OCI-LY7 (cell line): ENCODE measurements around the gene MRPL47. TPM values are rescaled to one million over a fixed set of nuclear protein-coding genes. Genes with fewer than 3 reads are reported as not detected.

Source experiments
- BruUV-seq: library from RNA; stranded (reverse); fragments of 400-500 nt; replicated peaks from 2 replicates; lab custom pipeline; 2021; lab: Mats Ljungman, UMichigan
- CTCF ChIA-PET: fragments of 300-600 bp; sonication (Branson Sonifier 250); formaldehyde crosslinking; loops from one replicate; lab custom pipeline; 2022; ENCODE audit warnings: antibody characterized with exemption; ENCODE audit not compliant: unreplicated experiment; lab: Charles Lee
- POLR2A ChIA-PET: fragments of 300-600 bp; sonication (Branson Sonifier 250); formaldehyde crosslinking; loops from one replicate; lab custom pipeline; 2022; ENCODE audit warnings: antibody characterized with exemption; lab: Charles Lee
- DNase-seq: peaks from one replicate; pipeline ENCODE4 v3.0.0-alpha.2; 2015; ENCODE audit warnings: low spot score
- H2AFZ ChIP-seq: fragments of 200-600 bp; sonication (generic), shearing (Covaris generic); 2 replicates; pipeline ENCODE4 v1.6.1; 2014; ENCODE audit warnings: mild to moderate bottlenecking, antibody characterized with exemption, low read length, moderate library complexity
- H3K27ac ChIP-seq: fragments of 200-600 bp; sonication (generic); 2 replicates; pipeline ENCODE4 v1.5.1; 2014; ENCODE audit warnings: mixed run types, low read depth, mild to moderate bottlenecking, moderate library complexity, low read length, inconsistent platforms; ENCODE audit not compliant: poor library complexity, severe bottlenecking
- H3K36me3 ChIP-seq: fragments of 200-600 bp; sonication (generic); 2 replicates; pipeline ENCODE4 v1.6.1; 2014; ENCODE audit warnings: mild to moderate bottlenecking, antibody characterized with exemption, low read length, moderate library complexity, mixed read lengths; ENCODE audit not compliant: insufficient read depth
- H3K4me1 ChIP-seq: fragments of 200-600 bp; sonication (generic); 2 replicates; pipeline ENCODE4 v1.5.1; 2014; ENCODE audit warnings: mild to moderate bottlenecking, low read length; ENCODE audit not compliant: insufficient read depth, poor library complexity, severe bottlenecking
- H3K4me2 ChIP-seq: fragments of 200-600 bp; sonication (generic); 2 replicates; pipeline ENCODE4 v1.6.1; 2014; ENCODE audit warnings: mild to moderate bottlenecking, low read length
- H3K4me3 ChIP-seq: fragments of 200-600 bp; sonication (generic); 2 replicates; pipeline ENCODE4 v1.5.1; 2014; ENCODE audit warnings: mild to moderate bottlenecking, low read depth, low read length; ENCODE audit not compliant: poor library complexity, severe bottlenecking
- H3K79me2 ChIP-seq: fragments of 200-600 bp; sonication (generic); 2 replicates; pipeline ENCODE4 v1.6.1; 2016; ENCODE audit warnings: low read depth, mild to moderate bottlenecking, low read length, moderate library complexity, mixed read lengths; ENCODE audit not compliant: insufficient read depth
- H3K9me2 ChIP-seq: fragments of 200-600 bp; sonication (generic); 2 replicates; pipeline ENCODE4 v1.6.1; 2016; ENCODE audit warnings: mild to moderate bottlenecking, low read length, mixed read lengths; ENCODE audit not compliant: insufficient read depth
- H3K9me3 ChIP-seq: fragments of 200-600 bp; sonication (generic); 2 replicates; pipeline ENCODE4 v1.6.1; 2014; ENCODE audit warnings: mild to moderate bottlenecking, mixed run types, low read length, mixed read lengths
- H4K20me1 ChIP-seq: fragments of 200-600 bp; sonication (generic); 2 replicates; pipeline ENCODE4 v1.6.1; 2014; ENCODE audit warnings: mild to moderate bottlenecking, antibody characterized with exemption, low read length, moderate library complexity, mixed read lengths; ENCODE audit not compliant: insufficient read depth
- CTCF ChIP-seq: fragments of 200-600 bp; sonication (generic); conservative IDR thresholded peaks from 2 replicates; pipeline ENCODE4 v1.5.1; 2014; ENCODE audit warnings: mild to moderate bottlenecking, antibody characterized with exemption, low read length, moderate library complexity, mixed read lengths
- EZH2phosphoT487 ChIP-seq: fragments of 200-600 bp; sonication (generic); IDR thresholded peaks from 2 replicates; pipeline ENCODE4 v1.6.1; 2018; ENCODE audit warnings: low read depth, borderline replicate concordance, mild to moderate bottlenecking, mixed run types, antibody characterized with exemption, low read length, moderate library complexity, mixed read lengths
- intact Hi-C: fragments of 100-400 bp; cut with micrococcal nuclease; formaldehyde crosslinking; loops from one replicate; pipeline ENCODE4 v1.10.0; 2022; ENCODE audit not compliant: unreplicated experiment
- total RNA-seq, 2 experiments: library from RNA; depleted of rRNA in 1 of 2; stranded (reverse); fragments of >200 nt in 1 of 2; shearing (Covaris generic) in 1 of 2; gene quantifications; 2 replicates each; pipeline ENCODE4 v1.2.3, GENCODE V29; 2014 to 2022

The MRPL47 gene
- total RNA-seq, 2 experiments from 2014 or later: 25.9 to 47.2 TPM

DNA sequence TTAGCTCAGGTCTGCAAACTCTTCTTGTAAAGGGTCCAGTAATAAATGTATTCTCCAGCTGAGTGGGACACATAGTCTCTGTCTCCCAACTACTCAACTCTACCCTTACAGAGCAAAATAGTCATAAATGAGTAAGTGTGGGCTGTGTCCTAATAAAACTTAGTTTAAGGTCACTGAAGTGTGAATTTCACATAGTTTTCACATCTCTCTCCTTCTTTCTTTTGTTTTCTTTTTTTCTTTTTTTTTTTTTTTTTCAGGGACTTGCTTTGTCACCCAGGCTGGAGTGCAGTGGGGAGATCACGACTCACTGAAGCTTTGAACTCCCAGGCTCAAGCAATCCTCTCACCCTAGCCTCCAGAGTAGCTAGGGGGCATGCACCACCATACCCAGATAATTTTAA lies 43.6 kb downstream of the MRPL47 start:
- Histone ChIP-seq H3K27ac (no peak overlapping the region), H3K36me3 (no peaks in the 10 kb centered on the region), H4K20me1 (peaks cover 15% of the 10 kb centered on the region; the same call in 1 of the 2 replicates), H3K4me1 (peaks cover 29% of the 10 kb centered on the region), H3K4me3 (no peak overlapping the region), H3K79me2 (peaks cover 26% of the 10 kb centered on the region), H2AFZ (no peak overlapping the region), H3K9me2 (no peaks in the 10 kb centered on the region), H3K9me3 (no peaks in the 10 kb centered on the region), H3K4me2 (no peak overlapping the region)
- BruUV-seq: no TSS peak
- DNase-seq: no peak
- intact Hi-C loops: loop anchor here (5.0 kb wide), 2 partner anchors 93 to 488 kb away; partner anchors contain the start of gene ZMAT3
- CTCF ChIA-PET: interaction anchor here (0.6 to 1.1 kb wide), 3 partner anchors 15 to 239 kb away, joined by 3 read pairs; no protein-coding TSS in a partner anchor
- POLR2A ChIA-PET: interaction anchor here (0.6 to 2.9 kb wide), 25 partner anchors 9 to 1500 kb away, joined by 3 to 15 read pairs (median 5); no protein-coding TSS in a partner anchor
- TF ChIP-seq CTCF (no peak), EZH2phosphoT487 (no peak)

DNA sequence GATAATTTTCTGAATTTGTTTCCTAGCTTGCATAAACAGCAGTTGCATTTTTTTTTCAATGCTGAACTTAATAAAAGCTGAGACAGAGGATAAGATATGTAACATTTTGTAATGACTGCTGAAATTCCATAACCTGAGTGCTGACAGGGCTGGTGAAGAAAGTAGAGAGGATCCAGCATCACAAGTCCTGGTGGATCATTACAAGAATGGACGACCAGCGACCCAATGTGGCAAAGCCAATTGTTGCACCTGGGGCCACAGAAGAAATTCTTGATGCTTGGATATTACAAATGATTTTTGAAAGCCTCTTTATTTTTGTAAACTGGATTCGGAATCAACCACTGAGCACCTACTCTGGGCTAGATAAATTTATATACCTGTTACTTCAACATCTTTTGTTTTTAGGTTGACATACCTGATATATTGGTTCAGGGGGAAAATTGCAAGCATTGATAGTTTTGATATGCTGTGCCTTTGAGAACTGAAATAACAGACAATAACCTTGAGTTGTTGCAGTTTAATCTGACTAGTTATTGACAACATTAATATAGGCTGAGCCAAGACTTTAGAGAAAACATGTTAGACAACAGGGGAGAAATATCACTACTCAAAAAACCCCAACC lies 45.6 kb downstream of the MRPL47 start:
- Histone ChIP-seq H3K9me2 (no peaks in the 10 kb centered on the region), H3K4me2 (no peak overlapping the region), H3K27ac (no peak overlapping the region), H3K79me2 (peaks cover 7% of the 10 kb centered on the region), H3K4me3 (no peak overlapping the region), H3K4me1 (peaks cover 13% of the 10 kb centered on the region), H2AFZ (peak overlapping the region; percentile 25; the same call in 1 of the 2 replicates), H4K20me1 (peaks cover 4% of the 10 kb centered on the region; the same call in 1 of the 2 replicates), H3K9me3 (no peaks in the 10 kb centered on the region), H3K36me3 (no peaks in the 10 kb centered on the region)
- no TSS peak for BruUV-seq
- DNase-seq: peak; percentile 77
- POLR2A ChIA-PET: interaction anchor here (0.6 to 1.2 kb wide), 2 partner anchors 112 to 146 kb away, joined by 3 to 6 read pairs; no protein-coding TSS in a partner anchor
- CTCF ChIA-PET: no interaction called here
- intact Hi-C loops: loop anchor here (1.0 to 2.0 kb wide), 5 partner anchors 113 to 544 kb away; no protein-coding TSS in a partner anchor
- TF ChIP-seq CTCF (peak; percentile 97), EZH2phosphoT487 (no peak)
